ENCODE measurements around the gene IL17C. TPM values are rescaled to one million over a fixed set of nuclear protein-coding genes. Genes with fewer than 3 reads are reported as not detected.

IL17C gene
- total and polyA plus RNA-seq, 4 experiments from 2014 or later = 0.44 TPM; not detected in 3

DNA sequence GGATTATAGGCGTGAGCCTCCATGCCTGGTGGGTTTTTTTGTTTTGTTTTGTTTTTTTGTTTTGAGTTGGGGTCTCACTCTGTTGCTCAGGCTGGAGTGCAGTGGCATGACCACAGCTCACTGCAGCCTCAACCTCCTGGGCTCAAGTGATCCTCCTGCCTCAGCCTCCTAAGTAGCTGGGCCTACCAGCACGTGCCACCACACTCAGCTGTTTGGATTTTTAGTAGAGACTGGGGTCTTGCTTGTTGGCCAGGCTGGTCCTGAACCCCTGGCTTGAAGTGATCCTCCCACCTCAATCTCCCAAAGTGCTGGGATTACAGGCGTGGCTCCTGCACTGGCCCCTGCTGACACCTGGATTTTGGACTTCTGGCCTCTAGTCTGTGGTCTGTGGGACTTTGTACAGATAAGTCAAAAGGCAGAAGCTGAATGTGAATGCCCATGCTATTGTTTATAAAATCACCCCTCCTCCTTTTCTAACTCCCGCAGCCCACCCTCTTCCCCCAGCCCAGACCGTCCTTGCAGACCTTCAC lies 42.2 kb downstream of the IL17C start:
- POLR2A ChIA-PET (ENCODE audit: partially characterized antibody) = interaction anchor here (1.7 to 8.0 kb wide), 4 partner anchors 10 to 60 kb away, joined by 4 to 91 read pairs (median 14); partner anchors contain the start of genes CTU2, MVD and RNF166
- peaks cover 45% of the 10 kb centered on the region for H3K4me1 ChIP-seq (ENCODE audit: insufficient read depth, low read length)
- Mint-ChIP-seq H3K27me3 (no peaks in the 10 kb centered on the region), H3K27ac (peak overlapping the region in 6 of 7 donors; percentile 91 to 98 (median 94)), H3K4me1 (peaks cover 23 to 49% (median 37%) of the 10 kb centered on the region in 4 donors), H3K4me3 (peak overlapping the region in 7 of 8 donors; percentile 35 to 90 (median 74)), H3K36me3 (peaks cover 3 to 22% of the 10 kb centered on the region in 2 donors), H3K9me3 (no peaks in the 10 kb centered on the region)
- H3K27me3 ChIP-seq (ENCODE audit: insufficient read depth, low read length) = no peaks in the 10 kb centered on the region
- peak overlapping the region; percentile 58 for H3K27ac ChIP-seq (ENCODE audit: low read depth, low read length)
- CTCF ChIA-PET (ENCODE audit: partially characterized antibody) = interaction anchor here (0.8 to 2.2 kb wide), 7 partner anchors 9 to 81 kb away, joined by 3 to 10 read pairs (median 3); no protein-coding TSS in a partner anchor
- no peaks in the 10 kb centered on the region for H3K9me3 ChIP-seq (ENCODE audit: control insufficient read depth in 1 of 2, low read length in 2 of 2)
- intact Hi-C loops (cut with micrococcal nuclease) = loop anchor here (1.0 kb wide), 1 partner anchor 21 kb away; no protein-coding TSS in a partner anchor
- no peak for DNase-seq
- peaks cover 37% of the 10 kb centered on the region for H3K36me3 ChIP-seq (ENCODE audit: insufficient read depth, low read length)
- H3K4me3 ChIP-seq (ENCODE audit: low read length in 2 of 2) = no peak overlapping the region

DNA sequence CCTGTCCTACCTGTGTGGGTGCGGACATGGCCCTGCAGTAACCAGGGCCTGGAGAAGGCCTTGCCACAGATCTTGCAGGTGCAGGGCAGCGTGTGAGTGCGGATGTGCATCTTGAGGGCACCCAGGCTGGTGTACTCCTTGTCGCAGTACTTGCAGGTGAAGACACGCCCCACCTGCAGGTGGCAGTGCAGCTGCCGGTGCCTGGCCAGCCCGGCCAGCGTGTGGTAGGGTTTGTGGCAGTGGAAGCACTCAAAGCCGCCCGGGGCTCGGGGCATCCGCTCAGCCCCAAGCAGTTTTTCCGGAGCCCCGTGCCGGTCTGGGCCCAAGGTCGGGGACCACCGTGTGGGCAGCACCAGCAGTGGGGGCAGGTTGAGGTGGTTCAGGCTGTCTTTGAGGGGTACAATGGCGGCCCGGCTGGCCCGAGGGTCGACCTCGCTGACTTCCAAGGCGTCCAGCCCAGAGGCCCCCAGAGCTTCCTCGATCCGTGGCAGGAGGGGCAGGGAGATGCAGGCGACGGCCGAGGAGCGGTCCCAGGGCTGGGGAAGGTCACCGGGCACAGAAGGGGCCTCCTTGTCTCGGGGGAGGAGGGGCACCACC lies 42.8 kb downstream of the IL17C start:
- peak overlapping the region; percentile 58 for H3K27ac ChIP-seq (ENCODE audit: low read depth, low read length)
- intact Hi-C loops (cut with micrococcal nuclease) = loop anchor here (1.0 kb wide), 1 partner anchor 20 kb away; no protein-coding TSS in a partner anchor
- no peaks in the 10 kb centered on the region for H3K9me3 Mint-ChIP-seq

DNA sequence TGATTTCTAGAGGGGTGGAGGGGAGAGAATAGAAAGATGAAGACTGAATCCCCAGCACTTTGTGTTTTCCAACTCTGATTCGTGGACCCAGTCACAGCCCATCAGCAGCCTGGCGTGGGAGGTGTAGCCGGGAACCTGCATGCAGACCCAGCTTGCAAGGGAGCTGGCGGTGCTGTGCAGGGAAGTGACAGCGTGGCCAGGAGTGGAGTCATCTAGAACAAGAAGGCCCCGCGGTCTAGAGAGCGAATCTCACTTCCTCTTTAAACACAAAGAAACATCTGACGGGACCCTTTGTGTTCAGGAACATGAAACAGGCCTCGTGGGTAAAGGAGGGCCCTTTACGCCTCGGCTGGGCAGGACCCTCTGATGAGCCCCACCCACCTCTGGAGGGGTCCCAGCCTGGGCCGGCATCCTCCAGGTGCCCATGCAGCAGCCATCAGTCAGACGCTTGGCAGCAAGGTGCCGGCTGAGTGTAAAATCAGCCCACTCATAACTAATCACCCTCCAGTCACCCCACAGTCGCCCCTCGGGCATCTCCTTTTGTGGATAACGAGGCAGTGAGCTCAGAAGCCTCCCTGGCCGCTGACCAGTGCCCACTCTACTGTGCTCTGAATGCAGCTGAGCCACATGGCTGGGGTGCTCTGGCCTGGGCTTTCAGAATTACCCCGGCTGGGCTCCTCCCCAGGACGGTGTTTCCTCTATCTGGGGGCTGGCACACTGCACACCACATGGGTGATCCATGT lies 43.5 kb downstream of the IL17C start:
- Histone ChIP-seq H3K4me3 (ENCODE audit: low read length in 2 of 2) (no peak overlapping the region), H3K9me3 (ENCODE audit: control insufficient read depth in 1 of 2, low read length in 2 of 2) (no peaks in the 10 kb centered on the region), H3K4me1 (ENCODE audit: insufficient read depth, low read length) (peaks cover 49% of the 10 kb centered on the region), H3K27ac (ENCODE audit: low read depth, low read length) (peak overlapping the region; percentile 58), H3K36me3 (ENCODE audit: insufficient read depth, low read length) (peaks cover 33% of the 10 kb centered on the region), H3K27me3 (ENCODE audit: insufficient read depth, low read length) (no peaks in the 10 kb centered on the region)
- Mint-ChIP-seq H3K27me3 (no peaks in the 10 kb centered on the region), H3K27ac (peak overlapping the region; percentile 88 to 98 (median 93)), H3K9me3 (no peaks in the 10 kb centered on the region), H3K36me3 (peaks cover 3 to 22% of the 10 kb centered on the region in 2 donors), H3K4me3 (peak overlapping the region; percentile 74 to 90 (median 80)), H3K4me1 (peaks cover 23 to 49% (median 37%) of the 10 kb centered on the region in 4 donors)
- POLR2A ChIA-PET (ENCODE audit: partially characterized antibody) = interaction anchor here (0.7 to 8.0 kb wide), 10 partner anchors 11 to 175 kb away, joined by 3 to 91 read pairs (median 6); partner anchors contain the start of genes CTU2, CYBA, GALNS and MVD
- intact Hi-C loops (cut with micrococcal nuclease) = loop anchor here (1.0 kb wide), 1 partner anchor 19 kb away; no protein-coding TSS in a partner anchor
- CTCF ChIA-PET (ENCODE audit: partially characterized antibody) = interaction anchor here (1.1 to 2.2 kb wide), 3 partner anchors 12 to 22 kb away, joined by 4 to 10 read pairs (median 4); no protein-coding TSS in a partner anchor
- peak; percentile 53 to 78 (median 53) for DNase-seq

More for the DNA sequence above, 42.8 kb downstream of the IL17C start:
- H3K4me3 Mint-ChIP-seq = peak overlapping the region; percentile 74 to 90 (median 80)
- H3K36me3 ChIP-seq (ENCODE audit: insufficient read depth, low read length) = peaks cover 37% of the 10 kb centered on the region
- POLR2A ChIA-PET (ENCODE audit: partially characterized antibody) = interaction anchor here (0.7 to 8.0 kb wide), 10 partner anchors 10 to 176 kb away, joined by 3 to 91 read pairs (median 6); partner anchors contain the start of genes CTU2, CYBA, GALNS and MVD
- no peaks in the 10 kb centered on the region for H3K9me3 ChIP-seq (ENCODE audit: control insufficient read depth in 1 of 2, low read length in 2 of 2)
- no peak overlapping the region for H3K4me3 ChIP-seq (ENCODE audit: low read length in 2 of 2)
- H3K27ac Mint-ChIP-seq = peak overlapping the region; percentile 88 to 98 (median 93)
- DNase-seq = peak; percentile 43 to 74 (median 55)
- peaks cover 23 to 49% (median 37%) of the 10 kb centered on the region in 4 donors for H3K4me1 Mint-ChIP-seq
- no peaks in the 10 kb centered on the region for H3K27me3 Mint-ChIP-seq
- H3K36me3 Mint-ChIP-seq = peaks cover 3 to 22% of the 10 kb centered on the region in 2 donors
- H3K4me1 ChIP-seq (ENCODE audit: insufficient read depth, low read length) = peaks cover 46% of the 10 kb centered on the region
- CTCF ChIA-PET (ENCODE audit: partially characterized antibody) = interaction anchor here (0.8 to 2.2 kb wide), 6 partner anchors 8 to 23 kb away, joined by 3 to 10 read pairs (median 4); no protein-coding TSS in a partner anchor
- H3K27me3 ChIP-seq (ENCODE audit: insufficient read depth, low read length) = no peaks in the 10 kb centered on the region

DNA sequence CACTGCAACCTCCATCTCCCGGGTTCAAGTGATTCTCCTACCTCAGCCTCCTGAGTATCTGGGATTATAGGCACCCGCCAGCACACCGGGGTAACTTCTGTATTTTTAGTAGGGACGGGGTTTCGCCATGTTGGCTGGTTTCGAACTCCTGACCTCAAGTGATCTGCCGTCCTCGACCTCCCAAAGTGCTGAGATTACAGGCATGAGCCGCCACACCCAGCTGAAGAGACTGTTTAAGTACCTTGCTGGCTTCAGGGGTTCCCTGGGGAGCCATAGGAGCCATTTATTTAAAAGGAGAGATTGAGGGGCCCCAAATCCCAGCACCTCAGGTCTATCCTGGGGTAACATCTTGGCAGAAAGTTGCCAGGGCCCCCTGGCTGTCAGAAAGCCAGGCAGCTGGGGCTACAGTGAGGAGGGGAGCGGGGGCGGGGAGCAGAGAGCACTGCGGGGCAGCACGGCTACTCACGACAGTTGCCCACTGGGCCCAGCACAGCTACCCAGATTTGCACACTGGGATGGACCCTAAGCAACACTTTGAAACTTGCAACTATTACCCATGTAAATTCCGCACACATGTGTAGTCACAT lies 46.3 kb downstream of the IL17C start:
- CTCF ChIA-PET (ENCODE audit: partially characterized antibody) = interaction anchor here (0.8 to 3.3 kb wide), 9 partner anchors 8 to 115 kb away, joined by 3 to 21 read pairs (median 5); partner anchors contain the start of gene ZC3H18

DNA sequence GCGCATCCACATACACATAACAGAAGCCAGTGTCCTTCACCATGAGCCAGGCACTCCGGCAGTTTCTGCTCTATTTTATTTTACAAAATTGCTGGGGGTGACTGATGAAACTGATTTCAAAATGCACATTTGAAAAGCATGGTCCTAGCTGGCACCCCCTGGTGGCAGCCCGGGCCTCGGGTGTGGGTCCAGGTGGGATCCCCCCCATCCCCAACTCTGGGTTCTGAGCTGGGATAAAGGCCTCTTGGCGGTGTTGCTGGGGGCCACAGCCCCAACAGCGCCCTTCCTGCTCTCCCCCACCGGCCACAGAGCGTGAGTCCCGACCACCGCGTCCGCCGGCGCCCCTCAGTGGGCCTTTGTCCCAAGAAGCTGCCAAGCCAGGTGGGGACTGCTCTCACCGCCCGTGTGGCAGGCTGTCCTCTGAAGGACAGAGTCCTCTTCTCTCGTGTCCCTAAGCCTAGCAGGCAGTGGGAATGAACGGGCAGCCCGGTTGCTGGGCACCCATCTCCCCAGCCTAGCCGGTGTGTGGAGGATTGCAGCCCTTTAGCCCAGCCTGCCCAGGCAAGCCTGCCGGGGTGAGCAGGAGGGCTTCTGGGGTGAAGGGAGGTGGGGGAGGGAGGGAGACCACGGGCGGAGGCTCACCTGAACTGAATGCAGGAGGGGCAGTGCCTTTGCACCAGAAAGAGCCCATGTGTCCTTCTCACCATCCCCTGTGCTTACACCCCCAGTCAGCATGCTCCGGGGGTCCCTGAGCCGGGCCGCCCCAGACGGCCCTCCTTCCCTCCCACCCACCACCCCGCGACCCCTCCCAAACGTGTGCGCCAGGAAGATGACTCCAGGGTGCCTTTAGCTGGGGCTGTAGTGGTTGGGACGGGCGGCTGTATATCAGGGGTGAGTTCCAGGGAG lies 47.0 kb downstream of the IL17C start:
- Mint-ChIP-seq H3K9me3 (no peaks in the 10 kb centered on the region), H3K27ac (peak overlapping the region; percentile 60 to 96 (median 79))
- H3K4me1 ChIP-seq (ENCODE audit: insufficient read depth, low read length) = peaks cover 68% of the 10 kb centered on the region

More for the DNA sequence above, 46.3 kb downstream of the IL17C start:
- DNase-seq = no peak
- Histone ChIP-seq H3K4me3 (ENCODE audit: low read length in 2 of 2) (peak overlapping the region in 1 of 2 donors; percentile 82), H3K9me3 (ENCODE audit: control insufficient read depth in 1 of 2, low read length in 2 of 2) (no peaks in the 10 kb centered on the region), H3K4me1 (ENCODE audit: insufficient read depth, low read length) (peaks cover 60% of the 10 kb centered on the region), H3K36me3 (ENCODE audit: insufficient read depth, low read length) (peaks cover 11% of the 10 kb centered on the region), H3K27me3 (ENCODE audit: insufficient read depth, low read length) (no peaks in the 10 kb centered on the region), H3K27ac (ENCODE audit: low read depth, low read length) (peak overlapping the region; percentile 68)
- intact Hi-C loops (cut with micrococcal nuclease) = loop anchor here (5.0 kb wide), 2 partner anchors 47 to 98 kb away; partner anchors contain the start of gene IL17C
- peaks cover 3 to 16% of the 10 kb centered on the region in 2 donors for H3K36me3 Mint-ChIP-seq
- H3K27me3 Mint-ChIP-seq = no peaks in the 10 kb centered on the region
- peaks cover 25 to 60% (median 43%) of the 10 kb centered on the region in 4 donors for H3K4me1 Mint-ChIP-seq
- peak overlapping the region; percentile 81 to 89 (median 84) for H3K4me3 Mint-ChIP-seq
- H3K27ac Mint-ChIP-seq = peak overlapping the region; percentile 10 to 96 (median 79)
- no peaks in the 10 kb centered on the region for H3K9me3 Mint-ChIP-seq
- POLR2A ChIA-PET (ENCODE audit: partially characterized antibody) = interaction anchor here (1.0 to 10.2 kb wide), 8 partner anchors 13 to 114 kb away, joined by 3 to 249 read pairs (median 5); partner anchors contain the start of genes CTU2, MVD, RNF166 and ZC3H18

More for the DNA sequence above, 47.0 kb downstream of the IL17C start:
- intact Hi-C loops (cut with micrococcal nuclease) = loop anchor here (1.0 to 5.0 kb wide), 6 partner anchors 16 to 97 kb away; partner anchors contain the start of genes CTU2, CYBA, IL17C and MVD
- Mint-ChIP-seq H3K27me3 (no peaks in the 10 kb centered on the region), H3K36me3 (peaks cover 3 to 14% of the 10 kb centered on the region in 2 donors), H3K4me3 (peak overlapping the region; percentile 81 to 89 (median 84)), H3K4me1 (peaks cover 23 to 67% (median 46%) of the 10 kb centered on the region in 4 donors)
- H3K9me3 ChIP-seq (ENCODE audit: control insufficient read depth in 1 of 2, low read length in 2 of 2) = no peaks in the 10 kb centered on the region
- H3K4me3 ChIP-seq (ENCODE audit: low read length in 2 of 2) = peak overlapping the region; percentile 82 to 90
- ChIA-PET CTCF (ENCODE audit: partially characterized antibody) (interaction anchor here (0.7 to 3.3 kb wide), 10 partner anchors 9 to 115 kb away, joined by 3 to 21 read pairs (median 5); partner anchors contain the start of gene ZC3H18), POLR2A (ENCODE audit: partially characterized antibody) (interaction anchor here (1.0 to 10.2 kb wide), 11 partner anchors 12 to 115 kb away, joined by 3 to 249 read pairs (median 5); partner anchors contain the start of genes CTU2, MVD, RNF166 and ZC3H18)
- H3K36me3 ChIP-seq (ENCODE audit: insufficient read depth, low read length) = peaks cover 7% of the 10 kb centered on the region
- H3K27ac ChIP-seq (ENCODE audit: low read depth, low read length) = peak overlapping the region; percentile 68
- H3K27me3 ChIP-seq (ENCODE audit: insufficient read depth, low read length) = no peaks in the 10 kb centered on the region
- peak; percentile 48 to 74 (median 49) for DNase-seq
